Measurements from ENCODE around the gene ETFBKMT. TPM values are rescaled to one million over a fixed set of nuclear protein-coding genes. Genes with fewer than 3 reads are reported as not detected.

The ETFBKMT gene
- total and polyA plus RNA-seq, 2 experiments from 2014 or later = 1.3 to 2.5 TPM

- Histone ChIP-seq H3K36me3 (no peaks in the 10 kb centered on the region), H3K4me3 (no peak overlapping the region), H3K27ac (no peak overlapping the region), H3K4me1 (ENCODE audit: low read depth) (peaks cover 29% of the 10 kb centered on the region), H3K27me3 (no peaks in the 10 kb centered on the region), H3K9me3 (ENCODE audit: low read depth) (no peaks in the 10 kb centered on the region)
- no peak for TF ChIP-seq CTCF (IDR thresholded peaks at IDR 0.05; ENCODE audit: low read depth, low read length)
- no peak for DNase-seq (ENCODE audit: low read depth in 1 of 2, low spot score in 1 of 2)
Measured at GRCh38 chr12:31626270-31626995, 33.1 kb upstream of the ETFBKMT start.

GRCh38 chr12:31627456-31628054 is 31.9 kb upstream of the ETFBKMT start:
- TF ChIP-seq CTCF (IDR thresholded peaks at IDR 0.05; ENCODE audit: low read depth, low read length) = no peak
- Histone ChIP-seq H3K27ac (peak overlapping the region; percentile 11), H3K27me3 (no peaks in the 10 kb centered on the region), H3K4me1 (ENCODE audit: low read depth) (peaks cover 33% of the 10 kb centered on the region), H3K36me3 (no peaks in the 10 kb centered on the region), H3K4me3 (no peak overlapping the region), H3K9me3 (ENCODE audit: low read depth) (no peaks in the 10 kb centered on the region)
- DNase-seq (ENCODE audit: low read depth in 1 of 2, low spot score in 1 of 2) = peak in 1 of 2 donors; percentile 25

GRCh38 chr12:31629756-31630732 is 29.4 kb upstream of the ETFBKMT start:
- DNase-seq (ENCODE audit: low read depth in 1 of 2, low spot score in 1 of 2) = peak; percentile 79 to 93
- peak; percentile 3 for TF ChIP-seq CTCF (IDR thresholded peaks at IDR 0.05; ENCODE audit: low read depth, low read length)
- no peaks in the 10 kb centered on the region for H3K27me3 ChIP-seq
- H3K9me3 ChIP-seq (ENCODE audit: low read depth) = no peaks in the 10 kb centered on the region
- H3K27ac ChIP-seq = peak overlapping the region; percentile 98
- H3K4me1 ChIP-seq (ENCODE audit: low read depth) = peaks cover 27% of the 10 kb centered on the region
- no peaks in the 10 kb centered on the region for H3K36me3 ChIP-seq
- no peak overlapping the region for H3K4me3 ChIP-seq

GRCh38 chr12:31631023-31631724 is 28.3 kb upstream of the ETFBKMT start:
- Histone ChIP-seq H3K4me3 (no peak overlapping the region), H3K27me3 (no peaks in the 10 kb centered on the region), H3K4me1 (ENCODE audit: low read depth) (peaks cover 27% of the 10 kb centered on the region), H3K36me3 (no peaks in the 10 kb centered on the region), H3K9me3 (ENCODE audit: low read depth) (no peaks in the 10 kb centered on the region), H3K27ac (peak overlapping the region; percentile 98)
- DNase-seq (ENCODE audit: low read depth in 1 of 2, low spot score in 1 of 2) = no peak
- TF ChIP-seq CTCF (IDR thresholded peaks at IDR 0.05; ENCODE audit: low read depth, low read length) = no peak

GRCh38 chr12:31631809-31632208 is 27.7 kb upstream of the ETFBKMT start:
- H3K4me3 ChIP-seq = no peak overlapping the region
- H3K9me3 ChIP-seq (ENCODE audit: low read depth) = no peaks in the 10 kb centered on the region
- H3K36me3 ChIP-seq = no peaks in the 10 kb centered on the region
- peaks cover 30% of the 10 kb centered on the region for H3K4me1 ChIP-seq (ENCODE audit: low read depth)
- TF ChIP-seq CTCF (IDR thresholded peaks at IDR 0.05; ENCODE audit: low read depth, low read length) = no peak
- no peak for DNase-seq (ENCODE audit: low read depth in 1 of 2, low spot score in 1 of 2)
- H3K27me3 ChIP-seq = no peaks in the 10 kb centered on the region
- peak overlapping the region; percentile 98 for H3K27ac ChIP-seq
